PC-3 (cell line): ENCODE results near the gene ZNF483. TPM values are rescaled to one million over a fixed set of nuclear protein-coding genes. Genes with fewer than 3 reads are reported as not detected.

Experiments
- ATAC-seq: fragments of 200-7000 bp; cut with Tn5 transposase; 2 replicates; pipeline ENCODE4 v1.9.1; 2020; ENCODE audit warnings: mild to moderate bottlenecking, moderate library complexity
- BruUV-seq: library from RNA; stranded (reverse); fragments of 400-500 nt; replicated peaks from 2 replicates; lab custom pipeline; 2021; lab: Mats Ljungman, UMichigan
- CTCF ChIA-PET: fragments of 300-600 bp; sonication (Branson Sonifier 250); formaldehyde crosslinking; loops from one replicate; lab custom pipeline; 2022; ENCODE audit warnings: antibody characterized with exemption; lab: Charles Lee
- POLR2A ChIA-PET: fragments of 300-600 bp; sonication (Branson Sonifier 250); formaldehyde crosslinking; loops from one replicate; lab custom pipeline; 2022; ENCODE audit warnings: antibody characterized with exemption; ENCODE audit not compliant: unreplicated experiment; lab: Charles Lee
- DNase-seq: peaks from one replicate; pipeline ENCODE4 v3.0.0-alpha.2; 2015
- H2AFZ ChIP-seq: fragments of 300-600 bp; sonication (generic); 2 replicates; pipeline ENCODE4 v1.6.0; 2016; ENCODE audit warnings: antibody characterized with exemption, low read length
- H3F3A ChIP-seq: fragments of 300-600 bp; sonication (generic); one replicate; pipeline ENCODE4 v1.6.0; 2017; ENCODE audit warnings: antibody characterized with exemption, low read length, control low read depth, mild to moderate bottlenecking; ENCODE audit not compliant: unreplicated experiment
- H3K27ac ChIP-seq: fragments of 300-600 bp; sonication (generic); 2 replicates; pipeline ENCODE4 v1.5.1; 2016; ENCODE audit warnings: mild to moderate bottlenecking, low read length
- H3K27me3 ChIP-seq: fragments of 300-600 bp; sonication (generic); 2 replicates; pipeline ENCODE4 v1.6.1; 2016; ENCODE audit warnings: low read length, mixed read lengths
- H3K36me3 ChIP-seq: fragments of 300-600 bp; sonication (generic); 2 replicates; pipeline ENCODE4 v1.6.1; 2016; ENCODE audit warnings: low read depth, mixed run types, low read length, mixed read lengths
- H3K4me1 ChIP-seq: fragments of 300-600 bp; sonication (generic); 2 replicates; pipeline ENCODE4 v1.5.1; 2016; ENCODE audit warnings: low read length; ENCODE audit not compliant: insufficient read depth
- H3K4me2 ChIP-seq: fragments of 300-600 bp; sonication (generic); 2 replicates; pipeline ENCODE4 v1.6.0; 2016; ENCODE audit warnings: low read length
- H3K4me3 ChIP-seq: fragments of 300-600 bp; sonication (generic); 2 replicates; pipeline ENCODE4 v1.5.1; 2016; ENCODE audit warnings: mild to moderate bottlenecking, low read length, mixed read lengths
- H3K79me2 ChIP-seq: fragments of 300-600 bp; sonication (generic); 2 replicates; pipeline ENCODE4 v1.6.1; 2017; ENCODE audit warnings: low read length, mixed read lengths
- H3K9ac ChIP-seq: fragments of 300-600 bp; sonication (generic); 2 replicates; pipeline ENCODE4 v1.6.0; 2016; ENCODE audit warnings: mild to moderate bottlenecking, low read length
- H3K9me2 ChIP-seq: fragments of 300-600 bp; sonication (generic); replicated peaks from 2 replicates; pipeline ENCODE4 v1.6.1; 2016; ENCODE audit warnings: mixed run types, low read length, mixed read lengths
- H3K9me3 ChIP-seq: fragments of 300-600 bp; sonication (generic); 2 replicates; pipeline ENCODE4 v1.6.1; 2016; ENCODE audit warnings: low read length, mixed read lengths
- H4K20me1 ChIP-seq: fragments of 300-600 bp; sonication (generic); 2 replicates; pipeline ENCODE4 v1.6.1; 2016; ENCODE audit warnings: low read length, mixed read lengths
- EZH2 ChIP-seq: fragments of 300-600 bp; sonication (generic); IDR thresholded peaks from one replicate; pipeline ENCODE4 v1.6.1; 2017; ENCODE audit warnings: antibody characterized with exemption, mild to moderate bottlenecking, low read length; ENCODE audit not compliant: unreplicated experiment
- EZH2phosphoT487 ChIP-seq: fragments of 300-600 bp; sonication (generic); IDR thresholded peaks from 2 replicates; pipeline ENCODE4 v1.6.1; 2018; ENCODE audit warnings: mild to moderate bottlenecking, antibody characterized with exemption, low read length, borderline replicate concordance
- intact Hi-C: fragments of 100-400 bp; cut with micrococcal nuclease; formaldehyde crosslinking; loops from 2 replicates; pipeline ENCODE4 v1.9.0; 2023
- total RNA-seq: library from RNA; depleted of rRNA; stranded (reverse); fragments of >200 nt; gene quantifications from 2 replicates; pipeline ENCODE4 v1.2.3, GENCODE V29; 2014
- TF ChIP-seq, protein P1 (sequence below): fragments of 300-600 bp; sonication (generic); conservative IDR thresholded peaks from 2 replicates; pipeline ENCODE4 v1.5.1; 2017; ENCODE audit warnings: antibody characterized with exemption, low read depth, mild to moderate bottlenecking, low read length

Gene ZNF483
- total RNA-seq, 1 experiment from 2014 or later = 3.9 TPM

DNA sequence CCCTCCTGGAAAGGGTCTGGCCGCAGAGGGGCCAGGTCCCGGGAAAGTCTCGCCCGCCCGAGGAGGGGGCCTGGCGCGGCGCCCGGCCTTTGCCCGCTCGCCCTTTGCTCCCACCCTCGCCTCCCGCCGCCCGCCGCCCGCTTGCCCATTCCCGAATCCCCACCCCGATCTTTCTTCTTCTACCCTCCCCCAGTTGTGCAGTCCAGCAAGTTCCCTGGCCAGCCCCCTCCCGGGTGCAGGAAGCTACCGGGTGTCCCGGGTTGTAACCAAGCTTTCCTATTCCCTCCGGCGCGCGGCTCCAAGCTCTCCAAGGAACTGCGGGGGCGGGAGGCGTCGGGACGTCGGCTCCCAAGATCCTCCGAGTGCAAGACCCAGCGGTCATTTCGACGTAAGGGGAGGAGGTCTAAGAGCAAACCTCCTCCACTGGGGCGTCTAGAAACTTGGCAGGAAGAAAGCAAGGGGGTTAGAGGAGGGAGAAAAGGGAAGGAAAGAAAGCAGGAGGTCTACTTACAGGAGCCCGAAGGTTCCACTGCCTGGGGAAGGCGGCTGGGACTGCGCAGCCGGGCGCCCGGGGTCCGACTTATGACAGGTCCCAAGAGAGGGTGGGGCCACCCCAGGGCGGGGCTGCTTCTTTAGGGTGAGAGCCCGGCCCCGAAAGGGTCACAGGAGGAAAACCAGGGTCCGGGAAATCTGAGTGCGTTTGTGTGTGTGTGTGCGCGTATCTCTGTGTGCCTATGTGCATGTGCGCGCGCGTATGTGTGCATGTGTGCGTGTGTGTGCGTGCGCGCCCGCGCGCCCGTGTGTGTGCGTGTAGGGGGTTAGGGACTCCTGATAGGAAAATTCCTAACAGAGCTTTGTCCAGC, 74.3 kb downstream of the ZNF483 start, which contains the start of gene PTGR1:
PTGR1 (minus strand) TSS at position 556 of the 863 bp plus-strand sequence. CDS start 2,225 bp downstream, outside the sequence.
- peaks cover 16% of the 10 kb centered on the region for H3K4me1 ChIP-seq
- POLR2A ChIA-PET = interaction anchor here (0.6 kb wide), 1 partner anchor 1283 kb away, joined by 4 read pairs; no protein-coding TSS in a partner anchor
- peaks cover 24% of the 10 kb centered on the region for H3K79me2 ChIP-seq
- peak within 1 kb of the TSS; percentile 80 for H3K4me3 ChIP-seq
- H3K9me3 ChIP-seq = no peaks in the 10 kb centered on the region
- H3K27me3 ChIP-seq = no peaks in the 10 kb centered on the region
- H3F3A ChIP-seq = no peaks in the 10 kb centered on the region
- peak; percentile 72 for DNase-seq
- peak within 1 kb of the TSS; percentile 92 for H3K4me2 ChIP-seq
- intact Hi-C loops = loop anchor here (1.0 kb wide), 1 partner anchor 92 kb away; no protein-coding TSS in a partner anchor
- peak within 1 kb of the TSS; percentile 43 for H3K27ac ChIP-seq
- peak within 1 kb of the TSS; percentile 98 for H2AFZ ChIP-seq
- peaks cover 12% of the 10 kb centered on the region for H3K36me3 ChIP-seq
- CTCF ChIA-PET = interaction anchor here (0.6 to 2.2 kb wide), 3 partner anchors 22 to 219 kb away, joined by 7 to 18 read pairs (median 15); no protein-coding TSS in a partner anchor
- ATAC-seq = peak; percentile 84
- H3K9ac ChIP-seq = peak within 1 kb of the TSS; percentile 76
- TF ChIP-seq, protein P1, sequence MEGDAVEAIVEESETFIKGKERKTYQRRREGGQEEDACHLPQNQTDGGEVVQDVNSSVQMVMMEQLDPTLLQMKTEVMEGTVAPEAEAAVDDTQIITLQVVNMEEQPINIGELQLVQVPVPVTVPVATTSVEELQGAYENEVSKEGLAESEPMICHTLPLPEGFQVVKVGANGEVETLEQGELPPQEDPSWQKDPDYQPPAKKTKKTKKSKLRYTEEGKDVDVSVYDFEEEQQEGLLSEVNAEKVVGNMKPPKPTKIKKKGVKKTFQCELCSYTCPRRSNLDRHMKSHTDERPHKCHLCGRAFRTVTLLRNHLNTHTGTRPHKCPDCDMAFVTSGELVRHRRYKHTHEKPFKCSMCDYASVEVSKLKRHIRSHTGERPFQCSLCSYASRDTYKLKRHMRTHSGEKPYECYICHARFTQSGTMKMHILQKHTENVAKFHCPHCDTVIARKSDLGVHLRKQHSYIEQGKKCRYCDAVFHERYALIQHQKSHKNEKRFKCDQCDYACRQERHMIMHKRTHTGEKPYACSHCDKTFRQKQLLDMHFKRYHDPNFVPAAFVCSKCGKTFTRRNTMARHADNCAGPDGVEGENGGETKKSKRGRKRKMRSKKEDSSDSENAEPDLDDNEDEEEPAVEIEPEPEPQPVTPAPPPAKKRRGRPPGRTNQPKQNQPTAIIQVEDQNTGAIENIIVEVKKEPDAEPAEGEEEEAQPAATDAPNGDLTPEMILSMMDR = no peak
- TF ChIP-seq EZH2 (no peak), EZH2phosphoT487 (no peak)
- BruUV-seq = no TSS peak
- no peaks in the 10 kb centered on the region for H4K20me1 ChIP-seq
- no peaks in the 10 kb centered on the region for H3K9me2 ChIP-seq

DNA sequence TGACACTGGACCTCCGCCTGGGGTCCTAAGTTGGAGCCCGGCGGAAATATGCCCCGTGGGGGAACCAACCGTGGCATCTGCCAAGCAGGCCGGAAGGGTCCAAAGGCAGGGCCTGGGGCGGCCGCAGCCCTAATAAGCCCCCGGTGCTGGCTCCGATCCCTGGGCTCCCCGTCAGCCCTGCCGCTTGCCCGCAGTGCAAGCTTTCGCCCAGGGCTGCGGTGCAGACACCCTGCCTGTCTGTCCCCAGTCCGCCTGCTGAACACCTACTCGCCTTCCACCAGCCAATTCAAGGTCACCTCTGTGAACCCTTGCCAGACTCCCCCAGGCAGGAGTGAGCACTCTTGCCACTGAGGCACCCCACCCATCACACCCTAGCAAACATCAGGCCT, 75.0 kb downstream of the ZNF483 start:
- BruUV-seq = no TSS peak
- Histone ChIP-seq H3K4me1 (peaks cover 16% of the 10 kb centered on the region), H3K9me3 (no peaks in the 10 kb centered on the region), H2AFZ (peak overlapping the region; percentile 98), H3K9ac (peak overlapping the region; percentile 76; the same call in 1 of the 2 replicates), H3K79me2 (peaks cover 24% of the 10 kb centered on the region), H3K4me2 (peak overlapping the region; percentile 92), H3K36me3 (peaks cover 12% of the 10 kb centered on the region), H3K9me2 (no peaks in the 10 kb centered on the region), H4K20me1 (no peaks in the 10 kb centered on the region), H3K27me3 (no peaks in the 10 kb centered on the region), H3K4me3 (peak overlapping the region; percentile 80), H3F3A (no peaks in the 10 kb centered on the region), H3K27ac (no peak overlapping the region)
- DNase-seq (no peak), ATAC-seq (no peak)
- CTCF ChIA-PET = no interaction called here
- POLR2A ChIA-PET = no interaction called here
- intact Hi-C loops = loop anchor here (1.0 kb wide), 1 partner anchor 91 kb away; no protein-coding TSS in a partner anchor
- TF ChIP-seq EZH2 (no peak), EZH2phosphoT487 (no peak)
- TF ChIP-seq, protein P1 = no peak
